Kidney (tissue), 14 donors: ENCODE measurements around the gene MAGEA2B. TPM values are rescaled to one million over a fixed set of nuclear protein-coding genes. Genes with fewer than 3 reads are reported as not detected.
"Not testable (repeated sequence)": the region's sequence is repeated elsewhere in the genome, so short reads cannot be mapped to it uniquely, and the experiment has no call there.

Source experiments
- DNase-seq, 5 donors: peaks; one replicate each; pipeline ENCODE4 v3.0.0-alpha.2; 2013 to 2020
- FAIRE-seq: peaks from 2 replicates; lab custom pipeline; 2012; peaks lifted over from hg19 to GRCh38; lab: Jason Lieb, UNC
- H3K27ac ChIP-seq, 2 donors: one replicate each; pipeline ENCODE4 v1.7.0; 2013; ENCODE audit warnings: low read depth in 2 of 2, low read length in 2 of 2, inconsistent platforms in 1 of 2
- H3K27me3 ChIP-seq: one replicate; pipeline ENCODE4 v1.7.1; 2013; ENCODE audit warnings: low read length, inconsistent platforms; ENCODE audit not compliant: control insufficient read depth, insufficient read depth
- H3K36me3 ChIP-seq, 3 donors: one replicate each; pipeline versions ENCODE4 v1.7.0 to v1.7.1; 2013; ENCODE audit warnings: low read length in 3 of 3, control low read depth in 1 of 3, inconsistent platforms in 1 of 3; ENCODE audit not compliant: insufficient read depth in 3 of 3, control insufficient read depth in 2 of 3
- H3K4me1 ChIP-seq, 3 donors: one replicate each; pipeline versions ENCODE4 v1.7.0 to v1.7.1; 2013; ENCODE audit warnings: low read length in 3 of 3, inconsistent platforms in 1 of 3, low read depth in 1 of 3; ENCODE audit not compliant: control insufficient read depth in 2 of 3, insufficient read depth in 2 of 3
- H3K4me3 ChIP-seq, 3 donors: one replicate each; pipeline versions ENCODE4 v1.7.0 to v1.8.1; 2013; ENCODE audit warnings: low read length in 3 of 3, control low read depth in 1 of 3, inconsistent platforms in 1 of 3
- H3K9ac ChIP-seq, 3 donors: one replicate each; pipeline versions ENCODE4 v1.7.0 to v1.7.1; 2013; ENCODE audit warnings: low read length in 3 of 3, control low read depth in 1 of 3, inconsistent platforms in 1 of 3
- H3K9me3 ChIP-seq, 3 donors: one replicate each; pipeline versions ENCODE4 v1.7.0 to v1.7.1; 2013; ENCODE audit warnings: low read length in 3 of 3, control low read depth in 1 of 3, inconsistent platforms in 1 of 3; ENCODE audit not compliant: control insufficient read depth in 2 of 3, insufficient read depth in 1 of 3
- intact Hi-C: fragments of 100-400 bp; cut with DNase I; formaldehyde crosslinking; loops from one replicate; pipeline ENCODE4 v1.11.1; 2022
- polyA plus RNA-seq: library from polyadenylated mRNA; stranded (reverse); fragments of 350-450 nt; fragmentation: Illumina TruSeq; extraction: RNeasy Lipid Tissue Mini Kit (QIAGEN cat#74804); gene quantifications from one replicate; pipeline ENCODE4 v1.2.3, GENCODE V29; 2014; ENCODE audit warnings: low read depth, low replicate concordance; ENCODE audit not compliant: insufficient read depth
- total RNA-seq: library from RNA; stranded (reverse); fragmentation: NEBNext Ultra II Directional; extraction: Animal tissue kit (Norgen Biotek cat#: 25700); gene quantifications from one replicate; pipeline ENCODE4 v1.2.1, GENCODE V29; 2021
- TF ChIP-seq, protein P1 (sequence below): IDR thresholded peaks from 3 replicates; pipeline ENCODE4 v1.5.1; 2012; ENCODE audit warnings: mild to moderate bottlenecking, moderate library complexity, borderline replicate concordance; ENCODE audit not compliant: insufficient read depth; ENCODE audit errors: extremely low read depth
- donor health status: control.
- donor health status: control.
- donor health status: control.
- donor health status: control.
- donor health status: control.
- donor health status: DM: yes; HTN: yes; CAD: no.
- donor health status: Normal renal cell carcinoma (clear cell type).

MAGEA2B gene
- total and polyA plus RNA-seq, 2 donors from 2014 or later = not detected

DNA sequence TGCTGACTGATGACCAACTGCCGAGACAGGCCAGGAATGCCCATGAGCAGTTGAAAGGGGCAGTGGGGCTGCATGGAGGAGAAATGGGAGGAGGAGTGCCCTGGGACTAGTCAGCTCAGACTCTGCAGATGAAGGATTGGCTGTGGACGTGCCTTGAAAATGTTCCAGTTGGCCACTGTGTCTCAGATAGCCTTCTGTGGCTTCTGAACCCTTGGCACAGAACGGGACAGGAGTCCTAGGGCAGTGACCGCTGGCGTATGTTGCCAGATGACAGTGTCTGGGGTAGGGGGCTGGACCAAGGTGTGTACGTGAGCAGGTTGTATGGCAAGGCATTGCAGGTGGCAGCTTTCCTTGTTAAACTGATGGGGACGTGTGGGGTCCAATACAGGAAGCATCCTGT lies 7.9 kb upstream of the MAGEA2B start:
- H3K27me3 ChIP-seq, H3K36me3 ChIP-seq, DNase-seq, H3K9ac ChIP-seq, H3K4me3 ChIP-seq, FAIRE-seq, H3K27ac ChIP-seq, H3K4me1 ChIP-seq, H3K9me3 ChIP-seq, intact Hi-C loops: not testable (repeated sequence)

- H3K27me3 ChIP-seq, H3K27ac ChIP-seq, H3K4me1 ChIP-seq, H3K36me3 ChIP-seq, DNase-seq, H3K9ac ChIP-seq, H3K4me3 ChIP-seq, intact Hi-C loops, H3K9me3 ChIP-seq: not testable (repeated sequence)
- peak; percentile 33 for FAIRE-seq
These were observed 5.3 kb upstream of the MAGEA2B start, which contains the start of gene CSAG2 for GRCh38 chrX:152709173-152709572. TSS of gene CSAG2 (minus strand) at chrX:152709273. CDS start at chrX:152709112, 161 bp downstream.

- H3K27ac ChIP-seq, DNase-seq, H3K27me3 ChIP-seq, FAIRE-seq, H3K4me3 ChIP-seq, H3K36me3 ChIP-seq, H3K9me3 ChIP-seq, H3K9ac ChIP-seq, intact Hi-C loops, H3K4me1 ChIP-seq: not testable (repeated sequence)
These were observed 1.2 kb upstream of the MAGEA2B start for GRCh38 chrX:152713195-152713594.

GRCh38 chrX:152725409-152725808 lies 11.0 kb downstream of the MAGEA2B start:
- no peaks in the 10 kb centered on the region for H3K4me1 ChIP-seq
- DNase-seq (peak in 1 of 5 donors; percentile 34), FAIRE-seq (no peak)
- no peak overlapping the region for H3K27ac ChIP-seq
- intact Hi-C loops = no loop called here
- no peaks in the 10 kb centered on the region for H3K36me3 ChIP-seq
- H3K9me3 ChIP-seq = no peaks in the 10 kb centered on the region
- TF ChIP-seq, protein P1, sequence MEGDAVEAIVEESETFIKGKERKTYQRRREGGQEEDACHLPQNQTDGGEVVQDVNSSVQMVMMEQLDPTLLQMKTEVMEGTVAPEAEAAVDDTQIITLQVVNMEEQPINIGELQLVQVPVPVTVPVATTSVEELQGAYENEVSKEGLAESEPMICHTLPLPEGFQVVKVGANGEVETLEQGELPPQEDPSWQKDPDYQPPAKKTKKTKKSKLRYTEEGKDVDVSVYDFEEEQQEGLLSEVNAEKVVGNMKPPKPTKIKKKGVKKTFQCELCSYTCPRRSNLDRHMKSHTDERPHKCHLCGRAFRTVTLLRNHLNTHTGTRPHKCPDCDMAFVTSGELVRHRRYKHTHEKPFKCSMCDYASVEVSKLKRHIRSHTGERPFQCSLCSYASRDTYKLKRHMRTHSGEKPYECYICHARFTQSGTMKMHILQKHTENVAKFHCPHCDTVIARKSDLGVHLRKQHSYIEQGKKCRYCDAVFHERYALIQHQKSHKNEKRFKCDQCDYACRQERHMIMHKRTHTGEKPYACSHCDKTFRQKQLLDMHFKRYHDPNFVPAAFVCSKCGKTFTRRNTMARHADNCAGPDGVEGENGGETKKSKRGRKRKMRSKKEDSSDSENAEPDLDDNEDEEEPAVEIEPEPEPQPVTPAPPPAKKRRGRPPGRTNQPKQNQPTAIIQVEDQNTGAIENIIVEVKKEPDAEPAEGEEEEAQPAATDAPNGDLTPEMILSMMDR = no peak
- H3K4me3 ChIP-seq = no peak overlapping the region
- H3K27me3 ChIP-seq = no peaks in the 10 kb centered on the region
- H3K9ac ChIP-seq = no peak overlapping the region

GRCh38 chrX:152733261-152733975 lies 19.0 kb downstream of the MAGEA2B start, which contains the start of the genes CSAG1 and MAGEA12:
TSS of gene CSAG1 (minus strand) at chrX:152733721. CDS start at chrX:152732460, 1,261 bp downstream.
TSS of gene MAGEA12 (plus strand) at chrX:152733757. CDS start at chrX:152736162, 2,405 bp downstream.
- Histone ChIP-seq H3K9me3 (no peaks in the 10 kb centered on the region), H3K4me1 (no peaks in the 10 kb centered on the region), H3K27ac (no peak within 1 kb of the TSS), H3K4me3 (no peak within 1 kb of the TSS), H3K9ac (no peak within 1 kb of the TSS), H3K27me3 (no peaks in the 10 kb centered on the region), H3K36me3 (no peaks in the 10 kb centered on the region)
- TF ChIP-seq, protein P1 = no peak
- DNase-seq = peak in 1 of 5 donors; percentile 49
- FAIRE-seq = no peak
- intact Hi-C loops = no loop called here

- H3K9ac ChIP-seq, H3K27ac ChIP-seq, H3K9me3 ChIP-seq, FAIRE-seq, H3K4me1 ChIP-seq, H3K27me3 ChIP-seq, intact Hi-C loops, H3K36me3 ChIP-seq, H3K4me3 ChIP-seq: not testable (repeated sequence)
- peak in 1 of 5 donors; percentile 29 for DNase-seq
These were observed 19.9 kb downstream of the MAGEA2B start for GRCh38 chrX:152734143-152734858.
